Skeletal muscle cell (primary cell): Measurements from ENCODE around the gene TCP10L.
A peak's percentile ranks its signal among the peaks of the same experiment; 100 is the strongest.
"Not testable (repeated sequence)": the region's sequence is repeated elsewhere in the genome, so short reads cannot be mapped to it uniquely, and the experiment has no call there.

Experiments used
- DNase-seq: peaks from one replicate; pipeline ENCODE4 v3.0.0-alpha.2; 2010; ENCODE audit warnings: low read depth
- H3K4me3 ChIP-seq: 2 replicates; pipeline ENCODE4 v1.5.1; 2011; ENCODE audit warnings: low read depth, mild to moderate bottlenecking, control low read depth, low read length, moderate library complexity

TCP10L gene

DNA sequence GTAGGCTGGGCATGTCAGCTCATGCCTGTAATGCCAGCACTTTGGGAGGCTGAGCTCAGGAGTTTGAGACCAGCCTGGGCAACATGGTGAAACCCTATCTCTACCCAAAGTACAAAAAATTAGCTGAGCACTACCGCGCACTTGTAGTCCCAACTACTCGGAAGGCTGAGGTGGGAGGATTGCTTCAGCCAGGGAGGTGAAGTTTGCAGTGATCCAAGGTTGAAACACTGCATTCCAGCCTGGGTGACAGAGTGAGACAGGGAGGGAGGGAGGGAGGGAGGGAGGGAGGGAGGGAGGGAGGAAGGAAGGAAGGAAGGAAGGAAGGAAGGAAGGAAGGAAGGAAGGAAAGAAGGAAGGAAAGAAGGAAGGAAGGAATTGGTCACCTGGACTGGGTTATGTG lies 53.8 kb downstream of the TCP10L start:
- not testable (repeated sequence) for H3K4me3 ChIP-seq, DNase-seq

DNA sequence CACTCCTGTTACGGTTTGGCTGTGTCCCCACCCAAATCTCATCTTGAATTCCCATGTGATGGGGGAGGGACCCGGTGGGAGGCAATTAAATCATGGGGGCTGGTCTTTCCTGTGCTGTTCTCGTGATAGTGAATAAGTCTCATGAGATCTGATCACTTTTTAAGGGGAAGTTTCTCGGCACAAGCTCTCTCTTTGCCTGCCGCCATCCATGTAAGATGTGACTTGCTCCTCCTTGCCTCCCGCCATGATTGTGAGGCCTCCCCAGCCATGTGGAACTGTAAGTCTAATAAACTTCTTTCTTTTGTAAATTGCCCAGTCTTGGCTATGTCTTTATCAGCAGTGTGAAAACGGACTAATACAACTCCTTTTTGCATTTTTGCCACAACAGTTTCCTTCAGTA lies 54.5 kb downstream of the TCP10L start:
- not testable (repeated sequence) for H3K4me3 ChIP-seq, DNase-seq

DNA sequence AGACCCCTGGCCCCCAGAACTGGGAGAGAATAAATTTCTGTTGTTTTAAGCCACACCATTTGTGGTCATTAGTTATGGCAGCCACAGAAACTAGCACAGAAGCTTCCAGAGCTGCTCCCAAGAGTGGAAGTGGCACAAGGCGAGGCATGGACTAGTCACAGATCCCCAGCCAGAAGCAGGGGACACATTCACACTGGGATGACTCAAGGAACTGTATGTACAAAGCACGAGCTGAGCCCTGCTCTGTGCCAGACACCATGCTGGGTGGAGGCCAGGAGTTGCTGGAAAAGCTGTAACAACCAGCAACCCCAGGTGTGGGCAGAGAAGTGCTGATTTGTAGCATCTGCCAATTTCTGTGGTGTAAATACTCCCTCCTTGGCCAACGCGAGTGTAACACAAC lies 55.6 kb downstream of the TCP10L start:
- DNase-seq = no peak
- H3K4me3 ChIP-seq = no peak overlapping the region

DNA sequence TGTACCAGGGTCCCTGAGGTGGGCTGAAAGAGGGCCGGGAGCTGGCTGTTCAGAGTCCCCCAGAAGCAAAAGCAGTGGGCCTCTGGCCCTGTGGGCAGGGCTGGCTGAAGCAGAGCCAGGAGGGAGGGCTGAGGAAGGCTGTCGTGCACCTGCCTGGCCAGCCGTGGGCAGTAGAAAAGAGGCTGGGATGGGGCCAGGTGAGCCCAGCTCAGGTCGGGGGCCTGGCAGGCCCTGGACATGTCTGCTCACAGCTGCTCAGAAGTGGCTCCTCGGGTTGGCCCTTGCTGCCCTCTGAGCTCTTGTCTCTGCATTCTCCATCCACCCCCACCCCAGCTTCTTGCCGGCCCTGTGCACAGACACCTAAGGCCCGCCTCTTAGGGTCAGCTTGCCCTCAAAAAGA lies 60.0 kb downstream of the TCP10L start:
- no peak for DNase-seq
- no peak overlapping the region for H3K4me3 ChIP-seq

DNA sequence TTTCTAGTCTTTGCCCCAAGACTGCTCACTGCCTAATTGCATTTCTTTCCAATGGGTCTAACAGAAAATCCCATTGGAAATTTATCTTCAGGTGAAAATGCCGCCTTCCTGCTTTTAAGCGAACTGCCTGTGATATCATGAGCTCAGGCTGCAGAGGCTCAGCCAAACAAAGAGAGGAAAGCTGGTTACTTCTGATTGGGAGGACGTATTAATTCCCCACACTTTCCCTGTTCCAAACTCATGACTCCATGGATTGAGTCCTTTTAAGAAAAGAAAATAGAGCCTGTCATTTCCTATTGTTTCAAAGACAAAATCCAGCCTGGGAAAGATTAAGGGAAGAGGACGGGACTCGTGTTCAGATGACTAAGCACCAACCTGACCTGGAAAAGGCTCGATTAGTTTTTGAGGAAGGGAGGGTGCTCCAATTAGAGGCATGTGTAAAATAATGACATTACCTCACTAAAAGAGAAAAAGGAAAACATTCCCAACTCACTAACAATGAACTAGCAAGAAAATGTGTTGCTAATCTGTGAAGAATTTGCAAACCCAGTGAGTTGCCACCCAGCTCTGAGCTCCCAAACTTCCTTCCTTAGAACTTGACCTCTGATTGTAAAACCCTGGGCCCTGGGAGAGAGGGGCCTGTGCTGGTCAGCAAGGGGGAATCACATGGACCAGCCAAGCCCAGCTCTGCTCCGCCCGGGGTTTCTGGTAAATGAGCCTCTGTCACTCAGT lies 61.2 kb downstream of the TCP10L start:
- no peak overlapping the region for H3K4me3 ChIP-seq
- DNase-seq = peak; percentile 72
